ENCODE data around the gene BAD. TPM values are rescaled to one million over a fixed set of nuclear protein-coding genes. Genes with fewer than 3 reads are reported as not detected.

Gene BAD
- total and polyA plus RNA-seq, 2 of the 13 experiments (the other 11 are each of a cell fraction or from before 2014, with no cell fraction given), result 17.9 to 28.5 TPM

DNA sequence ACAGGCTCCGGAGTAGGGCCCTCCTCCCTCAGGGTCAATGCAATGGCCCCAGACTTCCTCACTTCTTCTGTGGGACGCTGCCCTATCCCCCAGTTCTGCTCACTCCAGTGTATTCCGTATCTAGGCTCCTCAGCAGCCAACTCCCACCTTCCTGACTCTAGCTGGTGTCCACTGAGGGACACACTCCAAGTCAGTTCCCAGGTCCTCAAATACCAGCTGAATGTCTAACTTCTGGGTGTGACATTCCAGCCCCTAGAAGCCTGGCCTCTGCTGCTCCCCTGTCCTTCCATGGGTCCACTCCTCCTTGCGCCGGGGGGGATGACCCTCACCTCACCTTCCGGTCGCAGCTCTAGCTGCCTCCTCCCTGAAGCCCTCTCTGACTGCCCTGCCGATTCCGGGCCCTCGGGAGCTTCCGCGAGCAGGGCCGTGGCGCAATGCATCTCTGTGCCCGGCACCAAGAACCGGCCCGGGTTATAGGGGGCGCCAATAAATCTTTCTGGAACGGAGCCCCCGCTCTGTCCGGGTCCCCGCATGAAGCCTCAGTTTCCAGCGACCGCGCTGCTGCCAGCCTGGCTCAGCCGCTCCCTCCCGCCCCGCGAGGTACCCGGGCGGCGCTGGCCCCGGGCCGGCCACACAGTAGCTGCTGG lies 15.4 kb downstream of the BAD start (continued):
- TF ChIP-seq, protein P1, sequence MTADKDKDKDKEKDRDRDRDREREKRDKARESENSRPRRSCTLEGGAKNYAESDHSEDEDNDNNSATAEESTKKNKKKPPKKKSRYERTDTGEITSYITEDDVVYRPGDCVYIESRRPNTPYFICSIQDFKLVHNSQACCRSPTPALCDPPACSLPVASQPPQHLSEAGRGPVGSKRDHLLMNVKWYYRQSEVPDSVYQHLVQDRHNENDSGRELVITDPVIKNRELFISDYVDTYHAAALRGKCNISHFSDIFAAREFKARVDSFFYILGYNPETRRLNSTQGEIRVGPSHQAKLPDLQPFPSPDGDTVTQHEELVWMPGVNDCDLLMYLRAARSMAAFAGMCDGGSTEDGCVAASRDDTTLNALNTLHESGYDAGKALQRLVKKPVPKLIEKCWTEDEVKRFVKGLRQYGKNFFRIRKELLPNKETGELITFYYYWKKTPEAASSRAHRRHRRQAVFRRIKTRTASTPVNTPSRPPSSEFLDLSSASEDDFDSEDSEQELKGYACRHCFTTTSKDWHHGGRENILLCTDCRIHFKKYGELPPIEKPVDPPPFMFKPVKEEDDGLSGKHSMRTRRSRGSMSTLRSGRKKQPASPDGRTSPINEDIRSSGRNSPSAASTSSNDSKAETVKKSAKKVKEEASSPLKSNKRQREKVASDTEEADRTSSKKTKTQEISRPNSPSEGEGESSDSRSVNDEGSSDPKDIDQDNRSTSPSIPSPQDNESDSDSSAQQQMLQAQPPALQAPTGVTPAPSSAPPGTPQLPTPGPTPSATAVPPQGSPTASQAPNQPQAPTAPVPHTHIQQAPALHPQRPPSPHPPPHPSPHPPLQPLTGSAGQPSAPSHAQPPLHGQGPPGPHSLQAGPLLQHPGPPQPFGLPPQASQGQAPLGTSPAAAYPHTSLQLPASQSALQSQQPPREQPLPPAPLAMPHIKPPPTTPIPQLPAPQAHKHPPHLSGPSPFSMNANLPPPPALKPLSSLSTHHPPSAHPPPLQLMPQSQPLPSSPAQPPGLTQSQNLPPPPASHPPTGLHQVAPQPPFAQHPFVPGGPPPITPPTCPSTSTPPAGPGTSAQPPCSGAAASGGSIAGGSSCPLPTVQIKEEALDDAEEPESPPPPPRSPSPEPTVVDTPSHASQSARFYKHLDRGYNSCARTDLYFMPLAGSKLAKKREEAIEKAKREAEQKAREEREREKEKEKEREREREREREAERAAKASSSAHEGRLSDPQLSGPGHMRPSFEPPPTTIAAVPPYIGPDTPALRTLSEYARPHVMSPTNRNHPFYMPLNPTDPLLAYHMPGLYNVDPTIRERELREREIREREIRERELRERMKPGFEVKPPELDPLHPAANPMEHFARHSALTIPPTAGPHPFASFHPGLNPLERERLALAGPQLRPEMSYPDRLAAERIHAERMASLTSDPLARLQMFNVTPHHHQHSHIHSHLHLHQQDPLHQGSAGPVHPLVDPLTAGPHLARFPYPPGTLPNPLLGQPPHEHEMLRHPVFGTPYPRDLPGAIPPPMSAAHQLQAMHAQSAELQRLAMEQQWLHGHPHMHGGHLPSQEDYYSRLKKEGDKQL (CRISPR knock-in tag; IDR thresholded peaks at IDR 0.05; ENCODE audit: low read depth), result no peak
- TF ChIP-seq SSRP1 (CRISPR knock-in tag; IDR thresholded peaks at IDR 0.05) (peak; percentile 59), SNRNP70 (IDR thresholded peaks at IDR 0.05; ENCODE audit: low read depth, low read length) (no peak), NRL (CRISPR knock-in tag; IDR thresholded peaks at IDR 0.05; ENCODE audit: borderline replicate concordance) (no peak), ZNF891 (CRISPR knock-in tag; IDR thresholded peaks at IDR 0.05) (no peak), HDAC1 (CRISPR knock-in tag; IDR thresholded peaks at IDR 0.05) (no peak), ZNF343 (CRISPR knock-in tag; IDR thresholded peaks at IDR 0.05) (0 out of 2 replicates have a peak, but pooled peaks have one; percentile 2), STAT5B (CRISPR knock-in tag; IDR thresholded peaks at IDR 0.05) (no peak), ZNF598 (CRISPR knock-in tag; IDR thresholded peaks at IDR 0.05; ENCODE audit: borderline replicate concordance) (no peak), RAD51 (IDR thresholded peaks at IDR 0.05; ENCODE audit: borderline replicate concordance) (no peak), YY1 (IDR thresholded peaks at IDR 0.05; ENCODE audit: insufficient read depth, insufficient replicate concordance, low read depth, low read length) (no peak), JDP2 (CRISPR knock-in tag; IDR thresholded peaks at IDR 0.05; ENCODE audit: borderline replicate concordance) (no peak), HNRNPUL1 (IDR thresholded peaks at IDR 0.05; ENCODE audit: low read depth, low read length) (no peak), ZNF772 (CRISPR knock-in tag; IDR thresholded peaks at IDR 0.05) (no peak)
- TF ChIP-seq, protein P2, sequence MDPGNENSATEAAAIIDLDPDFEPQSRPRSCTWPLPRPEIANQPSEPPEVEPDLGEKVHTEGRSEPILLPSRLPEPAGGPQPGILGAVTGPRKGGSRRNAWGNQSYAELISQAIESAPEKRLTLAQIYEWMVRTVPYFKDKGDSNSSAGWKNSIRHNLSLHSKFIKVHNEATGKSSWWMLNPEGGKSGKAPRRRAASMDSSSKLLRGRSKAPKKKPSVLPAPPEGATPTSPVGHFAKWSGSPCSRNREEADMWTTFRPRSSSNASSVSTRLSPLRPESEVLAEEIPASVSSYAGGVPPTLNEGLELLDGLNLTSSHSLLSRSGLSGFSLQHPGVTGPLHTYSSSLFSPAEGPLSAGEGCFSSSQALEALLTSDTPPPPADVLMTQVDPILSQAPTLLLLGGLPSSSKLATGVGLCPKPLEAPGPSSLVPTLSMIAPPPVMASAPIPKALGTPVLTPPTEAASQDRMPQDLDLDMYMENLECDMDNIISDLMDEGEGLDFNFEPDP (CRISPR knock-in tag; conservative IDR thresholded peaks at IDR 0.05), result no peak
- TF ChIP-seq, protein P3, sequence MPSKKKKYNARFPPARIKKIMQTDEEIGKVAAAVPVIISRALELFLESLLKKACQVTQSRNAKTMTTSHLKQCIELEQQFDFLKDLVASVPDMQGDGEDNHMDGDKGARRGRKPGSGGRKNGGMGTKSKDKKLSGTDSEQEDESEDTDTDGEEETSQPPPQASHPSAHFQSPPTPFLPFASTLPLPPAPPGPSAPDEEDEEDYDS (CRISPR knock-in tag; IDR thresholded peaks at IDR 0.05), result no peak
- TF ChIP-seq, protein P4, sequence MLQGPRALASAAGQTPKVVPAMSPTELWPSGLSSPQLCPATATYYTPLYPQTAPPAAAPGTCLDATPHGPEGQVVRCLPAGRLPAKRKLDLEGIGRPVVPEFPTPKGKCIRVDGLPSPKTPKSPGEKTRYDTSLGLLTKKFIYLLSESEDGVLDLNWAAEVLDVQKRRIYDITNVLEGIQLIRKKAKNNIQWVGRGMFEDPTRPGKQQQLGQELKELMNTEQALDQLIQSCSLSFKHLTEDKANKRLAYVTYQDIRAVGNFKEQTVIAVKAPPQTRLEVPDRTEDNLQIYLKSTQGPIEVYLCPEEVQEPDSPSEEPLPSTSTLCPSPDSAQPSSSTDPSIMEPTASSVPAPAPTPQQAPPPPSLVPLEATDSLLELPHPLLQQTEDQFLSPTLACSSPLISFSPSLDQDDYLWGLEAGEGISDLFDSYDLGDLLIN (CRISPR knock-in tag; IDR thresholded peaks at IDR 0.05; ENCODE audit: borderline replicate concordance), result no peak
- TF ChIP-seq, protein P5, sequence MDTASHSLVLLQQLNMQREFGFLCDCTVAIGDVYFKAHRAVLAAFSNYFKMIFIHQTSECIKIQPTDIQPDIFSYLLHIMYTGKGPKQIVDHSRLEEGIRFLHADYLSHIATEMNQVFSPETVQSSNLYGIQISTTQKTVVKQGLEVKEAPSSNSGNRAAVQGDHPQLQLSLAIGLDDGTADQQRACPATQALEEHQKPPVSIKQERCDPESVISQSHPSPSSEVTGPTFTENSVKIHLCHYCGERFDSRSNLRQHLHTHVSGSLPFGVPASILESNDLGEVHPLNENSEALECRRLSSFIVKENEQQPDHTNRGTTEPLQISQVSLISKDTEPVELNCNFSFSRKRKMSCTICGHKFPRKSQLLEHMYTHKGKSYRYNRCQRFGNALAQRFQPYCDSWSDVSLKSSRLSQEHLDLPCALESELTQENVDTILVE (CRISPR knock-in tag; IDR thresholded peaks at IDR 0.05), result no peak
- TF ChIP-seq, protein P6, sequence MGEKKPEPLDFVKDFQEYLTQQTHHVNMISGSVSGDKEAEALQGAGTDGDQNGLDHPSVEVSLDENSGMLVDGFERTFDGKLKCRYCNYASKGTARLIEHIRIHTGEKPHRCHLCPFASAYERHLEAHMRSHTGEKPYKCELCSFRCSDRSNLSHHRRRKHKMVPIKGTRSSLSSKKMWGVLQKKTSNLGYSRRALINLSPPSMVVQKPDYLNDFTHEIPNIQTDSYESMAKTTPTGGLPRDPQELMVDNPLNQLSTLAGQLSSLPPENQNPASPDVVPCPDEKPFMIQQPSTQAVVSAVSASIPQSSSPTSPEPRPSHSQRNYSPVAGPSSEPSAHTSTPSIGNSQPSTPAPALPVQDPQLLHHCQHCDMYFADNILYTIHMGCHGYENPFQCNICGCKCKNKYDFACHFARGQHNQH (CRISPR knock-in tag; IDR thresholded peaks at IDR 0.05), result no peak
